Testis (tissue), 5 donors: Measurements from ENCODE around the gene BCKDHB. TPM values are rescaled to one million over a fixed set of nuclear protein-coding genes. Genes with fewer than 3 reads are reported as not detected.
"Not testable (repeated sequence)": the region's sequence is repeated elsewhere in the genome, so short reads cannot be mapped to it uniquely, and the experiment has no call there.

Experiments used
- DNase-seq: peaks from one replicate; pipeline ENCODE4 v3.0.0-alpha.2; 2019
- H3K27ac ChIP-seq, 2 donors: fragments of 200-600 bp; sonication (generic); one replicate each; pipeline ENCODE4 v1.5.1; 2019
- H3K27me3 ChIP-seq: fragments of 200-600 bp; sonication (generic); one replicate; pipeline ENCODE4 v1.5.1; 2019
- H3K36me3 ChIP-seq: fragments of 200-600 bp; sonication (generic); one replicate; pipeline ENCODE4 v1.5.1; 2017; ENCODE audit warnings: low read depth; ENCODE audit errors: missing control alignments
- H3K4me1 ChIP-seq: fragments of 200-600 bp; sonication (generic); one replicate; pipeline ENCODE4 v1.5.1; 2019
- H3K4me3 ChIP-seq, 2 donors: fragments of 200-600 bp; sonication (generic); one replicate each; pipeline ENCODE4 v1.5.1; 2017 to 2019
- H3K9me3 ChIP-seq: fragments of 200-600 bp; sonication (generic); one replicate; pipeline ENCODE4 v1.5.1; 2017
- CTCF ChIP-seq, 3 experiments: fragments of 450-650 bp in 2 of 3; fragments of 200-600 bp in 1 of 3; sonication (generic) in 1 of 3; IDR thresholded peaks; one replicate each; pipeline ENCODE4 v1.5.1; 2016 to 2019; ENCODE audit warnings: antibody characterized with exemption in 3 of 3, mild to moderate bottlenecking in 2 of 3, moderate library complexity in 1 of 3
- POLR2A ChIP-seq: fragments of 450-650 bp; IDR thresholded peaks from one replicate; pipeline ENCODE4 v1.6.1; 2017; ENCODE audit warnings: antibody characterized with exemption, mild to moderate bottlenecking, moderate library complexity
- WGBS, 2 donors: methylation state at CpG; one replicate each; pipeline ENCODE4 v1.1.5; 2018; 5-methylcytosine and 5-hydroxymethylcytosine counted together
- intact Hi-C: fragments of 100-400 bp; cut with DNase I; formaldehyde crosslinking; loops from one replicate; pipeline ENCODE4 v1.15.1; 2023; ENCODE audit warnings: low total_unique reads
- long read RNA-seq, 2 donors: transcript quantifications; one replicate each; lab custom pipeline, GENCODE V29; 2026
- polyA plus RNA-seq: library from polyadenylated mRNA; stranded (reverse); fragments of 350-450 nt; fragmentation: Illumina TruSeq; extraction: RNeasy Lipid Tissue Mini Kit (QIAGEN cat#74804); gene quantifications from one replicate; pipeline ENCODE4 v1.2.3, GENCODE V29; 2014; ENCODE audit warnings: low read depth, low replicate concordance; ENCODE audit not compliant: insufficient read depth
- total RNA-seq, 2 donors: library from RNA; depleted of rRNA; stranded (reverse); fragments of >200 nt; gene quantifications; one replicate each; pipeline ENCODE4 v1.2.3, GENCODE V29; 2016

Gene BCKDHB
- 10 to 100 TPM; 22.6 to 29.0 TPM for total RNA-seq
- polyA plus RNA-seq, result 23.3 TPM
- long read RNA-seq, donor 1, transcript BCKDHB-201 (10 exons, 3,692 nt), result major isoform, 8 of 13 reads
- long read RNA-seq, donor 1, transcript BCKDHB-202 (11 exons, 1,514 nt), result minor isoform, 5 of 13 reads
- long read RNA-seq, donor 1, partial matches to known transcripts, result 0 of 13 reads
- long read RNA-seq, donor 1, other reads (novel, unspliced or antisense), result 0 of 13 reads
- long read RNA-seq, donor 2, partial matches to known transcripts, result 0 of 4 reads
- long read RNA-seq, donor 2, other reads (novel, unspliced or antisense), result 0 of 4 reads

- DNase-seq, result peak; percentile 99
- 0% methylated on average over 15 to 34 of the region's 56 CpGs for WGBS, 2 donors
- peak within 1 kb of the TSS; percentile 88 for H3K27ac ChIP-seq
- peak; percentile 58 for TF ChIP-seq POLR2A
- TF ChIP-seq CTCF (IDR thresholded peaks at IDR 0.05), result no peak
- H3K36me3 ChIP-seq, result no peaks in the 10 kb centered on the region
- intact Hi-C loops, result no loop called here
- H3K4me1 ChIP-seq, result no peaks in the 10 kb centered on the region
- no peaks in the 10 kb centered on the region for H3K9me3 ChIP-seq
- H3K4me3 ChIP-seq, result peak within 1 kb of the TSS; percentile 77 to 97
- no peaks in the 10 kb centered on the region for H3K27me3 ChIP-seq
Measured at GRCh38 chr6:80106418-80107235, at the start of gene BCKDHB. Gene BCKDHB, plus strand, starts transcription at chr6:80106671. Its CDS starts 23 bp downstream, at chr6:80106694.

- no peaks in the 10 kb centered on the region for H3K4me1 ChIP-seq
- H3K9me3 ChIP-seq, result no peaks in the 10 kb centered on the region
- no peaks in the 10 kb centered on the region for H3K36me3 ChIP-seq
- intact Hi-C loops, result no loop called here
- no peak for DNase-seq
- H3K27ac ChIP-seq, result no peak overlapping the region
- TF ChIP-seq CTCF (IDR thresholded peaks at IDR 0.05), result no peak
- no peak for TF ChIP-seq POLR2A
- no peak overlapping the region for H3K4me3 ChIP-seq
- no peaks in the 10 kb centered on the region for H3K27me3 ChIP-seq
Measured at GRCh38 chr6:80060774-80061173, 45.7 kb upstream of the BCKDHB start.

- WGBS, 2 donors, result 66 to 79% methylated on average over 7 of the region's 7 CpGs
- DNase-seq, H3K27me3 ChIP-seq, H3K36me3 ChIP-seq, intact Hi-C loops, H3K4me1 ChIP-seq, H3K9me3 ChIP-seq, H3K27ac ChIP-seq, H3K4me3 ChIP-seq: not testable (repeated sequence)
Measured at GRCh38 chr6:80068146-80068545, 38.3 kb upstream of the BCKDHB start.

GRCh38 chr6:80070431-80070830, 36.0 kb upstream of the BCKDHB start:
- H3K27ac ChIP-seq, H3K36me3 ChIP-seq, H3K4me3 ChIP-seq, intact Hi-C loops, H3K4me1 ChIP-seq, H3K9me3 ChIP-seq, DNase-seq, H3K27me3 ChIP-seq: not testable (repeated sequence)
- 90 to 91% methylated on average over 18 to 19 of the region's 19 CpGs for WGBS, 2 donors

GRCh38 chr6:80077067-80077466, 29.4 kb upstream of the BCKDHB start:
- TF ChIP-seq POLR2A, result no peak
- no peak for TF ChIP-seq CTCF (IDR thresholded peaks at IDR 0.05)
- H3K36me3 ChIP-seq, result no peaks in the 10 kb centered on the region
- intact Hi-C loops, result no loop called here

More at GRCh38 chr6:80077067-80077466, 29.4 kb upstream of the BCKDHB start:
- Histone ChIP-seq H3K27me3 (no peaks in the 10 kb centered on the region), H3K9me3 (no peaks in the 10 kb centered on the region), H3K27ac (no peak overlapping the region), H3K4me1 (no peaks in the 10 kb centered on the region), H3K4me3 (no peak overlapping the region)
- 72 to 100% methylated on average over 1 of the region's 1 CpG for WGBS, 2 donors
- no peak for DNase-seq
